GM12878 (cell line): ENCODE data around the gene SYNJ2. TPM values are rescaled to one million over a fixed set of nuclear protein-coding genes. Genes with fewer than 3 reads are reported as not detected.
A peak's percentile ranks its signal among the peaks of the same experiment; 100 is the strongest.

Source experiments
- ATAC-seq: fragments of 200-7000 bp; cut with Tn5 transposase; 3 replicates; pipeline ENCODE4 v1.9.1; 2020; ENCODE audit warnings: mild to moderate bottlenecking, moderate library complexity
- BruUV-seq: library from RNA; stranded (reverse); fragments of 400-500 nt; replicated peaks from 2 replicates; lab custom pipeline; 2021; lab: Mats Ljungman, UMichigan
- CTCF ChIA-PET: fragments of 300-600 bp; sonication (Branson Sonifier 250); formaldehyde crosslinking; extraction: SDS; loops from one replicate; lab custom pipeline; 2021; ENCODE audit warnings: inconsistent platforms; lab: Yijun Ruan, JAX
- POLR2A ChIA-PET: fragments of 350-600 bp; formaldehyde crosslinking; extraction: SDS; loops from one replicate; lab custom pipeline; 2021; ENCODE audit warnings: inconsistent platforms; lab: Charles Lee
- RAD21 ChIA-PET: fragments of 300-600 bp; sonication (Branson Sonifier 250); formaldehyde crosslinking; loops from one replicate; lab custom pipeline; 2023; ENCODE audit warnings: antibody characterized with exemption; ENCODE audit not compliant: unreplicated experiment; lab: Charles Lee
- SMC1A ChIA-PET: fragments of 300-600 bp; sonication (Branson Sonifier 250); formaldehyde crosslinking; loops from one replicate; lab custom pipeline; 2023; ENCODE audit not compliant: unreplicated experiment, uncharacterized antibody; lab: Charles Lee
- DNase-seq: peaks from one replicate; pipeline ENCODE4 v3.0.0-alpha.2; 2011; ENCODE audit warnings: low read depth, low spot score
- FAIRE-seq: peaks from 3 replicates; lab custom pipeline; 2011; peaks lifted over from hg19 to GRCh38; lab: Jason Lieb, UNC
- H2AFZ ChIP-seq: 2 replicates; pipeline ENCODE4 v1.6.0; 2011; ENCODE audit warnings: low read depth, low read length, control low read depth; ENCODE audit not compliant: control insufficient read depth
- H3K27ac ChIP-seq: 2 replicates; pipeline ENCODE4 v1.5.1; 2011; ENCODE audit warnings: control low read depth; ENCODE audit not compliant: control insufficient read depth, insufficient read depth
- H3K27me3 ChIP-seq, 2 experiments: replicated peaks in 1 of 2; 2 replicates each; pipeline versions ENCODE4 v1.6.0 to v1.6.1; 2011; ENCODE audit warnings: low read length in 1 of 2; ENCODE audit not compliant: control insufficient read depth in 2 of 2, insufficient read depth in 2 of 2
- H3K36me3 ChIP-seq, 2 experiments: 2 replicates each; pipeline ENCODE4 v1.5.1; 2011; ENCODE audit warnings: low read length in 1 of 2; ENCODE audit not compliant: control insufficient read depth in 2 of 2, insufficient read depth in 2 of 2
- H3K4me1 ChIP-seq: 2 replicates; pipeline ENCODE4 v1.6.1; 2011; ENCODE audit warnings: mild to moderate bottlenecking, low read length, moderate library complexity, mixed read lengths; ENCODE audit not compliant: control insufficient read depth, insufficient read depth
- H3K4me2 ChIP-seq: 2 replicates; pipeline ENCODE4 v1.6.0; 2011; ENCODE audit warnings: control low read depth; ENCODE audit not compliant: control insufficient read depth, insufficient read depth
- H3K4me3 ChIP-seq: fragments of 200-600 bp; sonication (generic); 2 replicates; pipeline ENCODE4 v1.5.1; 2016
- H3K79me2 ChIP-seq: 2 replicates; pipeline ENCODE4 v1.6.0; 2011; ENCODE audit warnings: low read length; ENCODE audit not compliant: control insufficient read depth, insufficient read depth
- H3K9ac ChIP-seq: 2 replicates; pipeline ENCODE4 v1.8.0; 2011; ENCODE audit warnings: low read length, control low read depth, mixed read lengths; ENCODE audit not compliant: control insufficient read depth, insufficient read depth
- H3K9me3 ChIP-seq: replicated peaks from 3 replicates; pipeline ENCODE4 v1.5.1; 2011; ENCODE audit warnings: mild to moderate bottlenecking, low read length; ENCODE audit not compliant: control insufficient read depth, insufficient read depth
- H4K20me1 ChIP-seq: 2 replicates; pipeline ENCODE4 v1.6.0; 2011; ENCODE audit not compliant: control insufficient read depth, insufficient read depth
- CREM ChIP-seq: IDR thresholded peaks from 2 replicates; pipeline ENCODE4 v1.6.1; 2014; ENCODE audit warnings: antibody characterized with exemption, low read depth
- FOXK2 ChIP-seq: fragments of 450-650 bp; IDR thresholded peaks from 2 replicates; pipeline ENCODE4 v1.6.1; 2017; ENCODE audit warnings: mild to moderate bottlenecking, moderate library complexity
- MEF2B ChIP-seq: fragments of 450-650 bp; IDR thresholded peaks from 2 replicates; pipeline ENCODE4 v1.6.1; 2018; ENCODE audit warnings: mild to moderate bottlenecking, moderate library complexity; ENCODE audit not compliant: partially characterized antibody, poor library complexity, severe bottlenecking
- TAF1 ChIP-seq: IDR thresholded peaks from 2 replicates; pipeline ENCODE4 v1.6.1; 2011; ENCODE audit warnings: mild to moderate bottlenecking, low read depth, low read length, borderline replicate concordance
- WGBS: methylation state at CpG from one replicate; pipeline ENCODE4 v1.1.6; 2016; ENCODE audit warnings: low lambda C conversion rate; ENCODE audit not compliant: insufficient replicate concordance, insufficient coverage; ENCODE audit errors: missing lambda C conversion rate; 5-methylcytosine and 5-hydroxymethylcytosine counted together
- in situ Hi-C: fragments of 300-500 bp; cut with MboI; formaldehyde crosslinking; loops from 9 replicates; pipeline ENCODE4 v1.14.3; 2018; ENCODE audit warnings: mixed read lengths
- intact Hi-C: fragments of 100-400 bp; cut with micrococcal nuclease; formaldehyde crosslinking; loops from one replicate; pipeline ENCODE4 v1.14.2; 2022; ENCODE audit not compliant: unreplicated experiment
- polyA plus RNA-seq, 11 experiments: library from polyadenylated mRNA; depleted of rRNA in 4 of 11; unstranded in 6 of 11; stranded (reverse) in 5 of 11; fragments of >200 nt; fragmentation: Nextera tagmentation in 4 of 11; fragmentation: Illumina TruSeq in 1 of 11; extraction: Ambion mirVana in 4 of 11; extraction: Trizol in 1 of 11; gene quantifications; 1 replicate in 1 of 11; 2 replicates in 10 of 11; pipeline versions ENCODE4 v1.2.1 to v1.2.3, GENCODE V29; 2011 to 2016; ENCODE audit warnings: inconsistent platforms in 2 of 11, missing spikeins in 2 of 11, low read depth in 1 of 11
- total RNA-seq, 4 experiments: library from RNA; depleted of rRNA in 3 of 4; stranded (reverse); fragments of >200 nt in 3 of 4; fragmentation: Illumina TruSeq in 1 of 4; extraction: Trizol in 1 of 4; gene quantifications; 2 replicates each; pipeline versions ENCODE4 v1.2.1 to v1.2.3, GENCODE V29; 2013 to 2021

SYNJ2 gene
- total and polyA plus RNA-seq, 10 of the 15 experiments (the other 5 are each of a cell fraction or from before 2014, with no cell fraction given), result 0.11 to 1.8 (median 0.57) TPM

GRCh38 chr6:158013904-158014504, 32.3 kb downstream of the SYNJ2 start:
- CTCF ChIA-PET, result interaction anchor here (2.3 kb wide), 1 partner anchor 12 kb away, joined by 10 read pairs; no protein-coding TSS in a partner anchor
- no peaks in the 10 kb centered on the region; the same call in 1 of the 2 replicates for H4K20me1 ChIP-seq
- no TSS peak for BruUV-seq
- TF ChIP-seq MEF2B (peak; percentile 64), CREM (no peak)
- TF ChIP-seq, all 136 proteins: peak for 1
- H3K4me3 ChIP-seq, result no peak overlapping the region
- 0 out of 2 replicates have a peak overlapping the region, but pooled peaks have one; percentile 1 for H3K27ac ChIP-seq
- peaks cover 7% of the 10 kb centered on the region for H3K79me2 ChIP-seq
- no peak overlapping the region for H2AFZ ChIP-seq
- intact Hi-C loops (no loop called here), in situ Hi-C loops (no loop called here)
- no peak for FAIRE-seq
- peak; percentile 56 for ATAC-seq
- H3K4me2 ChIP-seq, result peak overlapping the region; percentile 41
- 28% methylated on average over 4 of the region's 4 CpGs for WGBS
- H3K4me1 ChIP-seq, result peaks cover 41% of the 10 kb centered on the region
- H3K9me3 ChIP-seq, result no peaks in the 10 kb centered on the region; the same call in 2 of the 3 replicates
- H3K27me3 ChIP-seq, result no peaks in the 10 kb centered on the region
- ChIA-PET SMC1A (interaction anchor here (1.2 kb wide), 1 partner anchor 12 kb away, joined by 3 read pairs; no protein-coding TSS in a partner anchor), POLR2A (no interaction called here), RAD21 (no interaction called here)
- no peak overlapping the region for H3K9ac ChIP-seq
- no peaks in the 10 kb centered on the region for H3K36me3 ChIP-seq
- DNase-seq, result no peak

GRCh38 chr6:158014505-158015187, 33.0 kb downstream of the SYNJ2 start:
- no peak for TF ChIP-seq TAF1
- TF ChIP-seq FOXK2, result 0 out of 2 replicates have a peak, but pooled peaks have one; percentile 8
- BruUV-seq, result no TSS peak
- H3K4me3 ChIP-seq, result no peak overlapping the region
- H3K9ac ChIP-seq, result no peak overlapping the region
- ATAC-seq, result no peak
- CTCF ChIA-PET, result interaction anchor here (1.7 to 2.3 kb wide), 2 partner anchors 12 to 14 kb away, joined by 6 to 10 read pairs; no protein-coding TSS in a partner anchor
- no peak for DNase-seq
- SMC1A ChIA-PET, result interaction anchor here (0.6 to 1.2 kb wide), 2 partner anchors 12 to 58 kb away, joined by 3 read pairs; no protein-coding TSS in a partner anchor
- RAD21 ChIA-PET, result no interaction called here
- POLR2A ChIA-PET, result no interaction called here
- no peaks in the 10 kb centered on the region; the same call in 2 of the 3 replicates for H3K9me3 ChIP-seq
- no peaks in the 10 kb centered on the region for H3K27me3 ChIP-seq
- intact Hi-C loops, result no loop called here
- peaks cover 36% of the 10 kb centered on the region for H3K4me1 ChIP-seq
- 98% methylated on average over 6 of the region's 6 CpGs for WGBS
- no peak overlapping the region for H3K4me2 ChIP-seq
- H4K20me1 ChIP-seq, result no peaks in the 10 kb centered on the region; the same call in 1 of the 2 replicates
- FAIRE-seq, result peak; percentile 27
- H3K27ac ChIP-seq, result no peak overlapping the region
- H2AFZ ChIP-seq, result no peak overlapping the region
- in situ Hi-C loops, result no loop called here
- H3K36me3 ChIP-seq, result no peaks in the 10 kb centered on the region; a peak in 1 of 4 replicates
- H3K79me2 ChIP-seq, result peaks cover 7% of the 10 kb centered on the region
